ENCODE results near the gene MIAT.

DNA sequence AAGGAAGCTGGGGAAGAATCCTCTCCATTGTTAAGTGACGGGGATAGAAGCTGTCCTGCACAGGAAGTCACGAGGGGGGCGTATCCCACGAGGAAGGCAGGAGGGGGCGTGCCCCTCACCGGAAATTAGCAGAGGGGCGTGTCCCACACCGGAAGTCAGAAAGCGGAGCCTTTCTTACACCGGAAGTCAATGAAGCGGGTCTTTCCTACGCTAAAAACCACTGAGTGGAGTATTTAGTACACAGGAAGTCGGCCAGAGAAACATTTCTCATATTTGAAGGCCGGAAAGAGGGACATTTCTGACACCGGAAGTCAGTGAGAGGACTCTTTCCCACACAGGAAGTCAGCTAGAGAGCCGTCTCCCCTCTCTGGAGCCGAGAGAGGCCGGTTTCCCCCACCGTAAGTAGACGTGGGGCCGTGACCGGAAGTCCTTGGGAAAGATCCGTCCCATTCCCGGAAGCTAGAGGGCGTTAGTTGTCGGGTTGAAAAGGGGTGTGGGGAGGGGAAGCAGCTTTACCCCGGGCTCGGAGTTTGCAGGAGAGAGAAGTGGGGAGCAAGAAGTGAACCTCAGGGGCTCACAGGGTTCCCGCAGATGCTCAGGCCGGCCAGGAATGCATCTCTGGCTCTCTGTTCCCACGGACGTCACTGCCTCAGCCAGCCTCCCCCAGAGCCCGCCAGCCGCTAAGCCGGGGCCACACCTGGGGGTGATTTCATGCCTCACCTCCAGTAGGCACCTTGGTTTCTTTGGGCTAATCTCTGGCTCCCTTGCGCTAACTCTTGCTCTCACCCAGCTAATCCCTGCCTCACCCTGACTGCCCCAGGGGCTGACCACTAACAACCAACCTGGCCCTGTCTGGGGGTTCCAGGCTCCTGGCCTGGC, 15.4 kb downstream of the MIAT start:
- TF ChIP-seq SUZ12 (IDR thresholded peaks at IDR 0.05; ENCODE audit: extremely low read depth, insufficient read depth, insufficient read length) (no peak), ZNF274 (IDR thresholded peaks at IDR 0.05; ENCODE audit: low read depth, low read length) (no peak)
